Activated T-helper 1 cell treated with Interleukin-2 at 50 U/mL for 16 hours (primary cell): ENCODE results near the gene SS18L1.

Experiments used
- DNase-seq: peaks from one replicate; pipeline ENCODE4 v3.0.0-alpha.2; 2020; ENCODE audit warnings: low read depth

SS18L1 gene

DNA sequence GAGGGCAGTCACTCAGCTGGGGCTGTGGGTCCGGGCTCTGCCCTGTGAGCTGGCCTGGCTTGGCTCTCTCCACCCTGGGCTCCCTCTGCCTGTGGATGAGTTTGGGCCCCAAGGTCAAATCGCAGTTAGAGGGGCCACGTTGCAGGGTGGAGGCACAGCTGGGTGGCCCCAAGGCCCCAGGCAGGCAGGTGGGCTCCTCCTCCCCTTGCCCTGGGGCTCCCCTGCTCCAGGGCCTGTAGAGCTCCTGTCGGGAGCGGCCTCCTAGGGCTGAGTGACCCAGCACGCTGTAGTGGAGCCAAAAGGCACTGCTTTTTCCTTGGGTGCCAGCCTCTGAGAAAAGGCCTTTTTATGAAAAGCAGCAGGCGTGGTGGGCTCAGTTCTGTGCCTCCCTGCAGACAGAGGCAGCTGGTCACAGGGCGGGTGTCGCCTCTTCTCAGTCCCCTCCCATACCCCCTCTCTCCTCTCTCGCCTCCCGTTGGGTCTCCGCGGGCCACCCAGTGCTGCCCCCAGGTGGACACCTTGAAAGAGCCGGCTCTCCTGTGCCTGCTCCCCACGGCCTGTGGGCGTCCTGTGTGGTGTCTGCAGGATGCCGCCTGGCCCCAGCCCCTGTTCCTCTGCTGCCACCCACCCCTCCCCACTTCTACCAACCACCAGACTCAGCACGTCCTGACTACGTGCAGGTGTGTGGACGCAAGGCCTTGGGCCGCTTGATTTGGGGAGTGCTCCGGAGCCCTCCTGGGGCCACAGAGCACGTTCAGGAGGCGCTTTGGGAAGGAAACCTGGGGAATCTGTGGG, 13.2 kb downstream of the SS18L1 start:
- peak; percentile 53 for DNase-seq

DNA sequence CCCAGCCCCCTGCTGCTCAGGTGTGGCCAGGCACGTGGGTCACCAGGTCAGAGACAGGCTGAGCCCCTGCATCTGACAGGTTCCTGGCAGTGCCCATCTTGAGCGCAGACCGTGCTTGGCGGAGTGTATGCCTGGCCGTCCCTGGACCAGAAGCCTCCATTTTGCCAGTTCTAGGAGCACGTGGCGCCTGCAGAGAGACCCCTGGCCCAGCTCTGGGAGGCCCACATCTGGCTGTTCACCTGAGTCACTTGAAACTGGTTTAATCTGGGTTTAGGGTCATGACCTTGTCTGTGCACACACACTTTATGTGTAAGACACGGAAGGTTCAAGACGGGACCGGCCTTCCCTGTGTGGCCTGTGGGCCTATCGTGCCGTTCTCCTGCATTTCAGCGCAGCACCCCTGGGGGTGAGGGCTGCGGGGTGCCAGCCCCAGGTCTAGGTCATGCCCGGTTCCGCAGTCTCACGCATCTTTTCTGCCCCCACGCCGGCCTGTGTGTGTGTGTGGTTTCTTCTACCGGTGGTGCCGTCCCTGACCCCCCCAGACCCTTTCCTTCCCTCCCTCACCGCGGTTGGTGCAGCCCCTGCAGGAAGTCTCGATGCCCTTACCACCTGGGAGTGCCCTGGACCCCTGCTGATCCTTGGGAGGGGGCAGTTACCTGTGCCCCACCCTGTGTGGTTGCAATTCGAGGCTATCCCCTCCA, 14.0 kb downstream of the SS18L1 start:
- DNase-seq, result no peak

DNA sequence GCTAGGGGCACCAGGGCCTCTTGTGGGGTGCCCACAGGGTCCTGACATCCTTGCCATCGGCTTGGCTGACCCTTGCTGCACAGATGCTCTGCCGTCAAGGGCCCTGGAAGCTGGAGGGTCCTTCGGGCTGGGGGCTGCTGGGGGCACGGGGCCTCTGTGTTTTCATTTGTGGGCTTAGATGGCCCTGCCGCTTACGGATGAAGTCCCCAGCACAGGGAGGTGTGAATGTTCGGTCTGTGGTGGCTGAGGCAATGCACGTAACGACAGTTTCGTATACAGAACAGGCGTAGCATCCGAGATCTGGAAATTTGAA, 14.5 kb downstream of the SS18L1 start:
- DNase-seq, result no peak

DNA sequence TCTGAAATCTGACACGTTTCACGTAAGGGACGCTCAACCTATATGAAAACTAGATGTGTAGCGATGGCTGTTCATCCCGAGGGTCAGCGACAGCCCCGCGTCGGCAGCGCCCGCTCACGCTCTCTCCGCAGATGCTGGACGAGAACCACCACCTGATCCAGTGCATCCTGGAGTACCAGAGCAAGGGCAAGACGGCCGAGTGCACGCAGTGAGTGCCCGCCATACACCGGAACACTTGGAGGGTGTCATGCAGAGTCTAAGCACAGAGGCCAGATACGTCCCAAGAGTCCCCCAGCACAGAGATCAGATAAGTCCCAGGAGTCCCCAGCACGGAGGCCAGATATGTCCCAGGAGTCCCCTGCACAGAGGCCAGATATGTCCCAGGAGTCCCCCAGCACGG, 15.0 kb downstream of the SS18L1 start:
- no peak for DNase-seq

DNA sequence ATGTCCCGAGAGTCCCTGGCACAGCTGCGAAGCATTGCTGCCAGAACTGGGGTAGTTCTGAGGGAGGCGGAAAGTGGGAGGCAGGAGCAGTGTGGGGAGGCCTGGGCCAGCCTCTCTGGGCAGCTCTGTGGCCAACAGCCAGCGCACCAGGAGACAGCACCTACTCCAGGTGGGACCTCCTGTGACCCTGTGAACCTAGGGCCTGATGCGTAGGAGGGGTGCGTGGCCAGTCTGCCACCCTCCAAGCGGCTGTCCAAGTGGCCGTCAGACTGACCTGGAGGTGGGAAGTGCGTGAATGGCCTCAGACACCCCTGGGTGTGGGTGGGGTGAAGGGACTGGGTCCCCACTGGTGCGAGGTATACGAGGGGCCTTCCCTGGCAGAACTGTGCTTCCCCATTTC, 15.5 kb downstream of the SS18L1 start:
- no peak for DNase-seq

DNA sequence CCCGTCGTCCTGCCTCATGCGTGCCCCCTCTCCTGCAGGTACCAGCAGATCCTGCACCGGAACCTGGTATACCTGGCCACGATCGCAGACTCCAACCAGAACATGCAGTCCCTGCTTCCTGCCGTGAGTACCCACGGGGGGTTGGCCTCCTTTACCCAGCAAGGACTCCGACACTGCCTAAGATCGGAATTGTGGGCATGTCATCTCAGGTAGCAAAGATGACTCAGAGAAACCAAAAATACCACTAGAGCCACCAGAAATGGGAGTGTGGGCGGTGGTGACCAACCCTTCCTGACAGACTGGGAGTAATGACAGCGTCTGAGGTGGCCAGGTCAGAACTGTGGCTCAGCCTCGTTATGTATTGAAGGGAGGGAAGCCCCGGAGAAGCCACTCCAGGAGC, 16.3 kb downstream of the SS18L1 start:
- DNase-seq, result no peak

DNA sequence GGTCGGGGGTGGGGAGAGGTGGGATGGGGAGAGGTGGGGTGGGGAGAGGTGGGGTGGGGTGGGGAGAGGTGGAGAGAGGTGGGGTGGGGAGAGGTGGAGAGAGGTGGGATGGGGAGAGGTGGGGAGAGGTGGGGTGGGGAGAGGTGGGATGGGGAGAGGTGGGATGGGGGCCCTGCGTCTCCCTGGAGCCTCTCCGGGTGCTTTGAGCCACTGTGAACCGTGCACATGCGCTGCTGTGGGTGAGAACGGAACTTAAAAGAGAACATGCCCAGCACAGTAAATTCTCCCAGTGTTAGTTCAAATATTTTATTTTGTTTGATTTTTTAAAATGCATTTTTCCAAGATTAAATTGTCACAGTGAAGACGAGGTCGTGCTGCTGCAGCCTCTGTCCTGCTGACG, 16.7 kb downstream of the SS18L1 start:
- no peak for DNase-seq

DNA sequence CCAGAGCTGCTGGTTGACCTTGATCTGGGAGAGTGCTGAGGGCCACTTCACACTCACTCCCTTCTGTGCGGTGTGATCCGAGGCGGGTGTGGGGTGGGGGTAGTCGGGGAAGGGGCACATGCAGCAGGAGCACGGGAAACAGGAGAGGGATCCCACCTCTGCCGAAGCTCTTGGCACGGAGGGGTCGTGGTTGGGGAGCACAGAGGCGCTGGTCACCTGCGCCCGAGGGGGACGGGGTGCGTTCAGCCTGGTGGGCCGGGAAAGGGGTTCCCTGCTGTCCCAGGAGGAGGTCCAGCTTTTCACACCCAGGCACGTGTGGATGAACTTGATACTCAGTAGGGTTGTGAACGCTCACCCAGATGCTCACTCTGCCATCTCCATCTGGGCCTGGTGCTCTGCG, 17.3 kb downstream of the SS18L1 start:
- no peak for DNase-seq

DNA sequence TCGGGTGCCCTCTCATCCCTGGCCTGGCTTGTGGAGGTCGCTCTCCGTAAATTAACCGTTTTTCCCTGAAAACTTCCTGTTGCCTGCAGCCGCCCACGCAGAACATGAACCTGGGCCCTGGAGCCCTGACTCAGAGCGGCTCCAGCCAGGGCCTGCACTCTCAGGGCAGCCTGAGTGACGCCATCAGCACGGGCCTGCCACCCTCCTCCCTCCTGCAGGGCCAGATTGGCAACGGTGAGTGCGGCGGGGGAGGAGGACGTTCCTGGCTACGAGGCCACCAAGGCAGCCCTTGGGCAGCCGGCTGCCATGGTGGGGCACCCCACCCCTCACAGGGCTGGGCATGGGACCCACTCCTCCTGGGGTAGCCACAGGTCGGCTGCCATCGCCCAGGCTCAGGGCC, 17.8 kb downstream of the SS18L1 start:
- DNase-seq, result no peak

DNA sequence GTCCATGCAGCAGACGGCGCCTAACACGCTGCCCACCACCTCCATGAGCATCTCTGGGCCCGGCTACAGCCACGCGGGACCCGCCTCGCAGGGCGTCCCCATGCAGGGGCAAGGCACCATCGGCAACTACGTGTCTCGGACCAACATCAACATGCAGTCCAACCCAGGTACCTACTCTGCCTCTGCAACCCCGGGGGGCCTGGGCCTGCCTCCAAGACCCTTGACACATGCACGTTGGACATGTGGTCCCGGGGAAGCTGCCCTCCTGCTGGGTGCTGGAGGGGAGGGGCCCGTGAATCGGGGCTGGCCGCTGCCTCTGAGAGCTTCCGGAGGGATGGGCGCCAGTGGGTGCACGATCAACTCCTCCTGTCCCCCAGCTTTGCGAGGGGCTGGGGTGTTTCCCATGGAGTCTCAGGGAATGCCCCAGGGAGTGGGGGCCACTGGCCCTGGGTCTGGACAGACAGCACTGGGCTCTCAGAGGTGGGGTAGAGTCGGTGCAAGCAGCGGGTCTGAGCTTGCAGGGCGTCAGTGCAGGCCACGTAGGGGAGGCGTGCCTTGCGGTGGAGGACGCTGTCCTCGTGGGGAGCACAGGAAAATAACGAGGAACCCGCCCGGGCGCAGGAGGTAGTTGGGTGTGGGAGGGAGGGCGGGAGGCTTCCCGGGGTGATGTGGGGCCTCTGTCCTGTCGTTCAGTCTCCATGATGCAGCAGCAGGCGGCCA, 19.4 kb downstream of the SS18L1 start:
- no peak for DNase-seq

DNA sequence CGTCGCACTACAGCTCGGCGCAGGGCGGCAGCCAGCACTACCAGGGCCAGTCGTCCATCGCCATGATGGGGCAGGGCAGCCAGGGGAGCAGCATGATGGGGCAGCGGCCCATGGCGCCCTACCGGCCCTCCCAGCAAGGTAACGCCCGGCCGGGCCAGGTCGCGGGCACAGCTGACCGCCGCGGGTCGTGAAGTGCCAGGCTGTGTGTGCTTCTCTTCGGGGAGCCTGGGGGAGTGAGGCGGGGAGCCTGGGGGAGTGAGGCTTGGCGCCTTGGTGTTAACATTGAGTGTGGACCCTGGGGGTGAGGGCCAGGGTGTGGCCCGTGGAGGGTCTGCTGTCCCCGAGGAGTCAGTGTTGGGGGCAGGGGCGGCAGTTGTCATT, 19.9 kb downstream of the SS18L1 start:
- DNase-seq, result no peak

DNA sequence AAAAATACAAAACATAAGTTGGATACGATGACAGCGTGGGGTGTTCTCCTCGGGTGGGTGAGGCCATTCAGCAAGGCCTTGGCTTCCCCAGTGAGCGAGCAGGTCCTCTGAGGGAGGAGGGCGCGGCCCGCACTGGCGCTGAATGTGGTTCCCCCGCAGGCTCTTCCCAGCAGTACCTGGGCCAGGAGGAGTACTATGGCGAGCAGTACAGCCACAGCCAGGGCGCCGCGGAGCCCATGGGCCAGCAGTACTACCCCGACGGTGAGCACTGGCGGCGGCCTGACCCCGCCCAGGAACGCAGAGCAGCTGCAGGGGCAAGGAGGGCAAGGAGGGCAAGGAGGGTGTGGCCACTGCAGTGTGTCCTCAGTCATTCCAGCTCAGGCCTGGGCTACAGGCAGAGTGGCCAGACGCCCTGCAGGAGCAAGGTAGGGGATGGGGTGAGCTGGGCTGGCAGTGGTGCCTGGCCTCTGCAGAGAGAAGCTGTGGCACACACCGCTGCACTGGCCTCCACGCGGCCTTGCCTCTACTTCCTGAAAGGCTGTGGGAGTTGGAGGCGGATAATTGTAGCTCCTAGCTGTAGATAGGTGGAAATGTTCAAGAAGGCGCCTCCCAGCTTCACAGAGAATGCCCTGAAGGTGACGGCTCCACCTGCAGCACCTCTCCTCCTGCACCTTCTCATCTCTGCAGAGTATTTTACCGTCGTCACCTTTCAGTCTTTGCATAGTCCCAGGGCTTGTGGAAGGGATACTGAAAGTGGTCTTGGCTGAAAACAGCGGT, 20.6 kb downstream of the SS18L1 start:
- no peak for DNase-seq

DNA sequence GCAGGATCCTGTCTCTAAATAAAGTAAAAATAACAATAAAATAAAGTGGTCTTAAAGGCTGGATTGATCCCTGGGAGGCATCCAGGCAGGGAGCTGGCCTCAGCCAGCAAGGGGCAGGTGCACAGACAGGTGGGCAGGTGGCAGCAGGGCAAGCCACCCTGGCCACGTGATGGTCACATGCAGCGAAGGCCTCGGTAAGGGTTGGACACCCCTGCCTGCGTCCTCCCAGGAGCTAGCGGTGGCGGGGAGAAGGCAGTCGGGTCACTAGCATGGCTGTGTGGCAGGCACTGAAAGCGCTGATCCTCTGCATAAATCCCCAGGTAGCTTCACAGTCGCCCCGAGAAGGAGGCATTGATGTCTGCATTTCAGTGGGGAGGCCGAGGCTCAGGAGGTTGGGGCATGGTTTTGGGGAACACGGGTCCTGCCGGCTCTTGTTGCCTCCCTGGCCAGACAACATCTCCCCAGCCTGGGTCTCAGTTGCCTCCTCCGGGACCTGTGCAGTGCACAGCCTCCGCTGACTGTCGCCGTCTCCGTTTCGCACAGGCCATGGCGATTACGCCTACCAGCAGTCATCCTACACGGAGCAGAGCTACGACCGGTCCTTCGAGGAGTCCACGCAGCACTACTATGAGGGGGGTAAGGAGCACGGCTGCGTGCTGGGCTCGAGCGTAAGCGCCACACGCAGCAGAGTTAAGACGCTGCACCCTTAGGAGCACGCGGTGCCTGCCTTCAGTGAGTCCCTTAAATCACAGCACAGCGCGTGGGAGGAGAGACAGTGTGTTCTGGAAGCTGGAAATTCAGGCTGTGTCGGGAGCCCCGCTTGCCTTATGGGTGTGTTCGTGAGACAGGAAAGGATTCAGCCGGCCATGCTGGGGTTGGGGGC, 21.6 kb downstream of the SS18L1 start:
- DNase-seq, result no peak

DNA sequence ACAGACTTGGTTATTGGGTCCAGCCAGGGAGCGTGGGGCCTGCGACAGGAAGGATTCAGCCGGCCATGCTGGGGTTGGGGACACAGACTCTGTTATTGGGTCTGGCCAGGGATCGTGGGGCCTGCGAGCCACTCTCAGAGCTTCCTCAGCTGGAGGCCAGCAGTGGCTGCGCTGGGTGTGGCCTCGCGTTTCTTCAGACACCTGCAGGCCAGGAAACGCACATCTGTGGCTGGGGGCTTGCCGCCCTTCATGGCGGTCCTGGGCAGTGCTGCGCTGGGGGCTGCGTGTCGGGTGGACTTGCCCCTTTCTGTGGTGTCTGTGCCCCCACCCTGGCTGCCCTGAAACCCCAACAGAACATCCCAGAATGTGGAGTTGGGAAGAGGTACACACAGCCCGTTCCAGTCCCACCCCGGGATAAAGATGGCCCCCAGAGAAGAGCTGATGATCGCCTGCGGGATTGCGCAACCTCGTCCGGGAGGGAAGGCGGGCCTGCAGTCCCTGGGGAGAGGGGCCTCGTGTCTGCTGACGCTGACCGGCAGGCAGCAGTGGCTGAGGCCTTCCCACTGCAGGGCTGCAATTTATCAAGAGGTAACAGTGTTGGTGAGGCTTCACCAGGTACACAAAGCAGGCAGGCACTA, 22.3 kb downstream of the SS18L1 start:
- no peak for DNase-seq

DNA sequence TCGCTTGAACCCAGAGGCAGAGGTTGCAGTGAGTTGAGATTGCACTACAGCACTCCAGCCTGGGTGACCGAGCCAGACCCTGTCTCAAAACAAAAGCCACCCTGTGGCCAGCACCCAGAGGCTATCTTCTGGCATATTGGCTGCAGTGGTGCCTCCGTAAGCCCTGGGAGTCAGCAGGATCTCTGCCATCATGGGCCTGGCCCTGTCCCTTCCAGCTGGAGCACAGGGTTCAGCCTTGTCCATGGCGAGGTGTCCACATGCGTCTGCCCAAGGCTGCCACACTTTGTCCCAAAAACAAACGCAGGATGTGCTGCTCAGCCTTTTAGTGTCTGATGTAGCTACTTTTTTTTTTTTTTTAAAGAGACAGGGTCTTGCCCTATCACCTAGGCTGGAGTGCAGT, 23.9 kb downstream of the SS18L1 start:
- DNase-seq, result no peak

DNA sequence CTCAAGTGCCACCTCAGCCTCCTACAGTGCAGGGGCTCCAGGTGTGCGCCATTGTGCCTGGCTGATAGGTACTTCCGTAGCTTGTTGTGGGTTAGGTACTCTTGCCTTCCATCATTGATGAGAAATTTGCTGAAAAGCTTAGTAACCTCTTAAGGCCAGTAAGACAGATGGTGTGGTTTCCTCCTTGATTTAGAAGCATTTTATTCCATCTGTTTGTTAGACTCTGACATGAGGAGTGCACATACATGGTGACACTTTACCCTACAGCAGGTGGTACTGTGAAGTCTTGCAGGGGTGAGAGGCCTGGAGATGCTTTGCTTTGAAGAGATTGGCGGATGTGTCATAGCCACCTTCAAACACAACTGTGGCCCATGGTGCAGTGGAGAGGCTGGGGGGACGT, 24.5 kb downstream of the SS18L1 start:
- no peak for DNase-seq

DNA sequence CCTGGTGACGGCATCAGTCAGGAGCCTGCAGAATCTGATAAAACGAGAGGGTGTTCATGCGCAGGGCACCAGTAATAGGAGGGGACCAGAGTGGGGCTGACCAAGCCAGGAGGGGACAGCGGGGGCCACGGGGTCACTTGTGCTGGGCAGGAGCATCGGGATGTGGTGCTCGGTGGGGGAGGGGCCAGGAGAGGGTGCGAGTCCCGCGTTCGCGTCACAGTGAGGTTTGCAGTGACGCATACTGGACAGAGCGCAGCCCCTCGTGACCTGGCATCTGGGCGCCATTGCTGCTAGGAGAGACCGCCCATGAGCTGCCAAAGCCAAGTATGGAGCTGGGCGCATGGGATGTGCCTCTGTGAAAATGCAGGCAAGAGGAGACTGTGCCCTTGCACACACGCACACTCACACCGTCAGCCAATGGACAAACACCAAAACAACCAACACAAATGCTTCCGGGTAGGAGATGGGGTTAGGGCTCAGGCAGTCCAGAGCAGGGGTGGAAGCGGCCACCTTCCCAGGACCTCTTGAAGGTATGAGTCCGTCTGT, 25.4 kb downstream of the SS18L1 start:
- no peak for DNase-seq

DNA sequence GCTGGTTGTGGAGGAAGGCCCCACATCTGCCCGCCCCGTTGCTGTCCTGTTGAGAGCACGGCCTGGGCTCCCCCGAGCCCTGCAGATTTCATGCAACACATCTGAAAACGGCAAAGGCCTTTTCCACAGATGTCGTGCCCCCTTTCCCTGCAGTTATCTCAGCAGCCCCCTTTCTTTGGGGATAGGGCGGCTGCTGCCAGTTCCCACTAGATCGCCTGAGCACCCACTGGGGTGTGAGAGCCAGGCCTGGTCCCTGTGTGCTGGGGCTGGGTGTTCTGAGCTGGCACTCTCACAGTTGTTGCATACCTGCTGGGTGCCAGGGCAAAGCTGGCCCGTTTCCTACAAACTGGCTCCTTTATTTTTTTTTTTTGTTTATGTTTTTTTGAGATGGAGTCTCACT, 27.0 kb downstream of the SS18L1 start:
- DNase-seq, result no peak

DNA sequence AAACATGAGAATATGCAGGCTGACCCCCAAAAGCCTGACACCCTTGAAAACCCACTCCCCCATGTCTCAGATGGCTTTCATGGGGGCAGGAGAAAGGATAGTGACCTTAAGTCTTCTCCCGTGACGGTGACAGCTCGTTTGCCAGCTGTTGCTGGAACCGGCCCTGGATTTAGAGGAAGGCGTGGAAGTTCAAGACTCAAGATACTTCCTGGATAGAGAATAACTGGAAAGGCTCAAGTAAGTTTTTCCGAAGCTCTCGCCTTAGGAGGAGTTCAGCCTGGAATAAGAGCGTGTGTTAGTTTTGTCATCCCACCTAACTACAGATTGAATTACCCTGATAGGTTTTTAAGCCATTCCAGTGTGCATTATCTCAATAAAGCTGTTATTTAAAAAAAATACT, 27.7 kb downstream of the SS18L1 start:
- no peak for DNase-seq

DNA sequence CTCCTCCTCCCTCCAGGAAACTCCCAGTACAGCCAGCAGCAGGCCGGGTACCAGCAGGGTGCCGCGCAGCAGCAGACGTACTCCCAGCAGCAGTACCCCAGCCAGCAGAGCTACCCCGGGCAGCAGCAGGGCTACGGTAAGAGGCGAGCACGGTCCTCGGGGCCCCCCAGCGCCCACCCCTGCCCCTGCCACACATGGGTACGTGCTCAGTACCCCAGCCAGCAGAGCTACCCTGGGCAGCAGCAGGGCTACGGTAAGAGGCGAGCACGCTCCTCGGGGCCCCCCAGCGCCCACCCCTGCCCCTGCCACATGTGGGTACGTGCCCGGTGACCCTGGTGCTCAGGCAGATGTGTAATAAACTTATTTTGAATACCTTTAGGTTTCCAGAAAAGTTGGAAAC, 29.1 kb downstream of the SS18L1 start:
- no peak for DNase-seq
